Retinal pigment epithelial cell (primary cell): ENCODE measurements around the gene GEMIN2.
A peak's percentile ranks its signal among the peaks of the same experiment; 100 is the strongest.
"Not testable (repeated sequence)": the region's sequence is repeated elsewhere in the genome, so short reads cannot be mapped to it uniquely, and the experiment has no call there.

Source experiments
- DNase-seq: peaks from one replicate; pipeline ENCODE4 v3.0.0-alpha.2; 2010; ENCODE audit warnings: low read depth
- H3K4me3 ChIP-seq: 2 replicates; pipeline ENCODE4 v1.5.1; 2011; ENCODE audit warnings: mild to moderate bottlenecking, low read length, control low read depth, moderate library complexity
- TF ChIP-seq, protein P1 (sequence below): conservative IDR thresholded peaks from 2 replicates; pipeline ENCODE4 v1.5.1; 2011; ENCODE audit warnings: low read depth, low read length, control low read depth, inconsistent platforms

The GEMIN2 gene

GRCh38 chr14:39157491-39157890 is 43.4 kb downstream of the GEMIN2 start:
- no peak for DNase-seq
- H3K4me3 ChIP-seq, result no peak overlapping the region
- TF ChIP-seq, protein P1, sequence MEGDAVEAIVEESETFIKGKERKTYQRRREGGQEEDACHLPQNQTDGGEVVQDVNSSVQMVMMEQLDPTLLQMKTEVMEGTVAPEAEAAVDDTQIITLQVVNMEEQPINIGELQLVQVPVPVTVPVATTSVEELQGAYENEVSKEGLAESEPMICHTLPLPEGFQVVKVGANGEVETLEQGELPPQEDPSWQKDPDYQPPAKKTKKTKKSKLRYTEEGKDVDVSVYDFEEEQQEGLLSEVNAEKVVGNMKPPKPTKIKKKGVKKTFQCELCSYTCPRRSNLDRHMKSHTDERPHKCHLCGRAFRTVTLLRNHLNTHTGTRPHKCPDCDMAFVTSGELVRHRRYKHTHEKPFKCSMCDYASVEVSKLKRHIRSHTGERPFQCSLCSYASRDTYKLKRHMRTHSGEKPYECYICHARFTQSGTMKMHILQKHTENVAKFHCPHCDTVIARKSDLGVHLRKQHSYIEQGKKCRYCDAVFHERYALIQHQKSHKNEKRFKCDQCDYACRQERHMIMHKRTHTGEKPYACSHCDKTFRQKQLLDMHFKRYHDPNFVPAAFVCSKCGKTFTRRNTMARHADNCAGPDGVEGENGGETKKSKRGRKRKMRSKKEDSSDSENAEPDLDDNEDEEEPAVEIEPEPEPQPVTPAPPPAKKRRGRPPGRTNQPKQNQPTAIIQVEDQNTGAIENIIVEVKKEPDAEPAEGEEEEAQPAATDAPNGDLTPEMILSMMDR, result no peak

- no peak overlapping the region for H3K4me3 ChIP-seq
- DNase-seq, result no peak
- TF ChIP-seq, protein P1, result no peak
Measured at GRCh38 chr14:39158222-39158858, 44.2 kb downstream of the GEMIN2 start.

DNA sequence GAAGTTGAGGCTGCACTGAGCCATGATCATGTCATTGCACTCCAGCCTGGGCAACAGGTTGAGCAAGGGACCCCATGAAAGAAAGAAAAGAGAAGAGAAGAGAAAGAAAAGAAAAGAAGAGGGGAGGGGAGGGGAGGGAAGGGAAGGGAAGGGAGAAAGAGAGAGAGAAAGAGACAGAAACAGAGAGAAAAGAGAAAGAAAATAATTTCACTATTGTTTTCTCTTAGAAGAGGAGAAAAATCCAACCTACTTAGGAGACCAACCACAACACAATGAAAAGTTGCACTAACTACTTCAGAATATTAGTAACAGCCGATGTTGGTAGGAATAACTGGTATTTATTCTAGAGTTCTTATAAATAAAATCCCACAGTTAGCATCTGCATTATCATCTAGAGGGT is 46.4 kb downstream of the GEMIN2 start:
- TF ChIP-seq, protein P1, result no peak
- H3K4me3 ChIP-seq, result no peak overlapping the region
- DNase-seq, result no peak

DNA sequence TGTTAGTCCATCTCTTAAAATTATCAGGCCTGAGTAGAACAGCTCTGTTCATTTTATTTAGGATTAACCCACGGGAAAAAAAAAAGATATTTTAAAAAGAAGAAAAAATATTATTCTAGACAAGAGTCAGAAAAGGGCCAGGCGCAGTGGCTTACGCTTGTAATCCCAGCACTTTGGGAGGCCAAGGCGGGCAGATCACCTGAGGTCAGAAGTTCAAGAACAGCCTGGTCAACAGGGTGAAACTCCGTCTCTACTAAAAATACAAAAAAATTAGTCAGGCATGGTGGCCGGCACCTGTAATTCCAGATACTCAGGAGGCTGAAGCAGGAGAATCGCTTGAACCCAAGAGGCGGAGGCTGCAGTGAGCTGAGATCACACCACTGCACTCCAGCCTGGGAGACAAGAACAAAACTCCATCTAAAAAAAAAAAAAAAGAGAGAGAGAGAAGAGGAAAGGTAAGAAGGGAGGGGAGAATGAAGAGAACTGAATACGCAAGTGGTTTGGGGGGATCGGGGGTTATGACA is 53.7 kb downstream of the GEMIN2 start:
- DNase-seq, H3K4me3 ChIP-seq: not testable (repeated sequence)

GRCh38 chr14:39168591-39168990 is 54.5 kb downstream of the GEMIN2 start:
- no peak for DNase-seq
- H3K4me3 ChIP-seq, result peak overlapping the region; percentile 98
- TF ChIP-seq, protein P1, result no peak

DNA sequence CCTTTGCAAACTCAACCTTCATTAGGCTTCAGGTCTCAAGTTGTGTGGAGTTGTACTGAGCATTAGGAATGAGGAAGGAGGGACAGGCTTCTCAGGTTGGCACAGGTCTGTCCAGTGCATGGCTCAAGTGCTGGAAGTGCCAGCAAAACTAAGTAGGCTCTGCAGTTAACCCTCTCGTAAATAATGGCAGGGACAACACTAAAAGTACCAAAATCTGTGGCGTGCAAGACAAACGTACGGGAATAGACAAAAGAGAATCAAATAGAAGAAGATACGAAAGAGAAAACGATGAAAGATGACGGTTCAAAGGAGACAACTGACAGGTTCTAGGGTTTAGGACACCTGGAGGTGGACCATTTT is 55.4 kb downstream of the GEMIN2 start:
- no peak for DNase-seq

DNA sequence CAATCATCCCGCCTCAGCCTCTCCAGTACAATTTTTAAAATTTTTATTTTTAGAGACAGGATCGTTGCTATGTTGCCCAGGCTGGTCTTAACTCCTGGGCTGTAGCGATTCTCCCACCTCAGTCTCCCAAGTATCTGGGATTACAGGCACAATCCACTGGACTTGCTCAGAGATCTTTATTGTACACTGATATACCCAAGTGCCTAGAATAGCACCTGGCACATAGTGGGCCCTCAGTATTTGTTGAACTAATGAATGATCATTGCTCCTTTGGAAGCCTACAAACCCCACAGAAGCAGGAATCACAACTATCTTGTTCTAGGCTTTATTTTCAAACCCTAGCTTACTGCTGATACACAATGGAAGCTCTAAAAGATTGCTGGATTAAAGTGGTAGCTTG is 59.1 kb downstream of the GEMIN2 start:
- TF ChIP-seq, protein P1, result no peak
- no peak overlapping the region for H3K4me3 ChIP-seq
- DNase-seq, result no peak

More for the DNA sequence above, 55.4 kb downstream of the GEMIN2 start:
- H3K4me3 ChIP-seq, result peak overlapping the region; percentile 98
- TF ChIP-seq, protein P1, result no peak
